ENCODE measurements around the gene MUS81. TPM values are rescaled to one million over a fixed set of nuclear protein-coding genes. Genes with fewer than 3 reads are reported as not detected.

The MUS81 gene
- total RNA-seq, 2 experiments from 2014 or later: 54.7 to 60.2 TPM

GRCh38 chr11:65859095-65859811 lies 980 bp upstream of the MUS81 start:
- Mint-ChIP-seq H3K4me1 (ENCODE audit: low read depth) (peaks cover 37% of the 10 kb centered on the region), H3K27ac (peak overlapping the region; percentile 99), H3K9me3 (no peaks in the 10 kb centered on the region), H3K36me3 (ENCODE audit: low read depth) (peaks cover 62% of the 10 kb centered on the region), H3K27me3 (no peaks in the 10 kb centered on the region), H3K4me3 (peak overlapping the region; percentile 90)
- ATAC-seq (peak; percentile 72), DNase-seq (peak; percentile 100)
- no peak for TF ChIP-seq CTCF (IDR thresholded peaks at IDR 0.05)
- intact Hi-C loops (cut with micrococcal nuclease): no loop called here
- ChIA-PET CTCF (interaction anchor here (0.7 to 12.3 kb wide), 28 partner anchors 11 to 456 kb away, joined by 3 to 283 read pairs (median 4); partner anchors contain the start of genes AP5B1, BANF1, CCDC85B and CTSW), POLR2A (interaction anchor here (0.6 to 29.8 kb wide), 18 partner anchors 7 to 359 kb away, joined by 3 to 560 read pairs (median 3); partner anchors contain the start of genes BANF1, CCDC85B, CTSW and EFEMP2)

- intact Hi-C loops (cut with micrococcal nuclease): no loop called here
- Mint-ChIP-seq H3K27me3 (no peaks in the 10 kb centered on the region), H3K9me3 (no peaks in the 10 kb centered on the region), H3K27ac (peak overlapping the region; percentile 99), H3K4me1 (ENCODE audit: low read depth) (peaks cover 32% of the 10 kb centered on the region), H3K36me3 (ENCODE audit: low read depth) (peaks cover 56% of the 10 kb centered on the region), H3K4me3 (peak overlapping the region; percentile 90)
- DNase-seq (no peak), ATAC-seq (no peak)
- ChIA-PET POLR2A (interaction anchor here (0.6 to 29.8 kb wide), 17 partner anchors 8 to 360 kb away, joined by 3 to 560 read pairs (median 3); partner anchors contain the start of genes BANF1, CCDC85B, CTSW and EFEMP2), CTCF (interaction anchor here (0.7 to 12.3 kb wide), 29 partner anchors 11 to 456 kb away, joined by 3 to 283 read pairs (median 4); partner anchors contain the start of genes AP5B1, BANF1, C11orf68 and CCDC85B)
- TF ChIP-seq CTCF (IDR thresholded peaks at IDR 0.05): no peak
Measured at GRCh38 chr11:65859812-65860277, 388 bp upstream of the MUS81 start.

GRCh38 chr11:65861165-65861505 lies 902 bp downstream of the MUS81 start:
- no peak for ATAC-seq
- peaks cover 21% of the 10 kb centered on the region for H3K4me1 Mint-ChIP-seq (ENCODE audit: low read depth)
- intact Hi-C loops (cut with micrococcal nuclease): no loop called here
- H3K9me3 Mint-ChIP-seq: no peaks in the 10 kb centered on the region
- DNase-seq: no peak
- ChIA-PET CTCF (interaction anchor here (0.9 to 12.3 kb wide), 9 partner anchors 9 to 149 kb away, joined by 3 to 283 read pairs (median 14); partner anchors contain the start of genes AP5B1, CCDC85B, CTSW and FIBP), POLR2A (interaction anchor here (0.7 to 29.8 kb wide), 11 partner anchors 8 to 180 kb away, joined by 3 to 560 read pairs (median 3); partner anchors contain the start of genes CCDC85B, CTSW, EFEMP2 and FIBP)
- TF ChIP-seq CTCF (IDR thresholded peaks at IDR 0.05): no peak
- H3K27ac Mint-ChIP-seq: peak overlapping the region; percentile 99
- no peaks in the 10 kb centered on the region for H3K27me3 Mint-ChIP-seq
- H3K36me3 Mint-ChIP-seq (ENCODE audit: low read depth): peaks cover 47% of the 10 kb centered on the region
- H3K4me3 Mint-ChIP-seq: peak overlapping the region; percentile 90

GRCh38 chr11:65861533-65862183 lies 1.4 kb downstream of the MUS81 start:
- ATAC-seq (no peak), DNase-seq (peak; percentile 3)
- H3K9me3 Mint-ChIP-seq: no peaks in the 10 kb centered on the region
- peak overlapping the region; percentile 99 for H3K27ac Mint-ChIP-seq
- H3K4me1 Mint-ChIP-seq (ENCODE audit: low read depth): peaks cover 16% of the 10 kb centered on the region
- ChIA-PET POLR2A (interaction anchor here (0.7 to 29.8 kb wide), 6 partner anchors 8 to 179 kb away, joined by 3 to 560 read pairs (median 3); partner anchors contain the start of genes CCDC85B, CTSW, EFEMP2 and FIBP), CTCF (interaction anchor here (0.9 to 12.3 kb wide), 10 partner anchors 9 to 149 kb away, joined by 3 to 283 read pairs (median 10); partner anchors contain the start of genes AP5B1, CCDC85B, CTSW and FIBP)
- intact Hi-C loops (cut with micrococcal nuclease): no loop called here
- peak overlapping the region; percentile 90 for H3K4me3 Mint-ChIP-seq
- no peaks in the 10 kb centered on the region for H3K27me3 Mint-ChIP-seq
- peaks cover 43% of the 10 kb centered on the region for H3K36me3 Mint-ChIP-seq (ENCODE audit: low read depth)
- no peak for TF ChIP-seq CTCF (IDR thresholded peaks at IDR 0.05)

All from activated CD8-positive, alpha-beta T cell treated with anti-CD3 and anti-CD28 coated beads for 36 hours (primary cell).